GM21529 (cell line): ENCODE data around the gene TRAPPC12.
"Not testable (repeated sequence)": the region's sequence is repeated elsewhere in the genome, so short reads cannot be mapped to it uniquely, and the experiment has no call there.

Experiments used
- ATAC-seq: cut with Tn5 transposase; IDR thresholded peaks from one replicate; pipeline ENCODE4 v1.9.1; 2021; ENCODE audit not compliant: unreplicated experiment

Gene TRAPPC12

DNA sequence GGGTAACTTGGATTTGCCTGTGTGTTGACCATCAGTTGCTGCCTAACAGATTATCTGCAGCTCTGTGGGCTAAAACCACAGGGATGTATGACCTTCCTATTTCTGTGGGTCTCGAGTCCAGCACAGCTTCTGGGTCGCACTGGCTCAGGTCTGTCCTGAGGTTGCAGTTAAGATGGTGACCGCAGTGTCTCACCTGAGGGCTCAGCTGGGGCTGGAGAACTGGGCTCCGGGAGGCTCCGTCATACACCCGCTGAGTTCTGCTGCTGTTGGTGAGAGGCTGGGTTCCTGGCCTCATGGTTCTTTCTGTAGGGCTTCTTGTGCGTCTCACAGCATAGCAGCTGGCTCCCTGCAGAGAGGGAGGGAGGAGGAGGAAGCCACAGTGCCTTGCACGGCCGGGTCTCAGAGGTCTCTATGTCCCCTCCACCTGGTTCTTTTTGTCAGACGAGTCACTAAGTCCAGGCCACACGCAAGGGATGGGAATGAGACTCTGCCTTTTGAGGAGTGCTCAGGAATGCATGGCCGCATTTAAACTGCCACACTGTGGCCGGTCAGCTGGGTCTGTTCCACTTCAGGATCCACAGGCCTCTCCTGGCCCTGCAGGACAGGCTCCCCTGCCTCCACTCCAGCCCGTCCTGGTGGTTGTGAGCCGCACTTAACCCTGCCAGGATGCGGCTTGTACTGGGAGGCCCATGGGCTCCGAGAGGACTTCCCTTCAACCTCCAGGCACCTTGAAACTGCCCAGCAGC, 72.6 kb downstream of the TRAPPC12 start:
- ATAC-seq = no peak

- ATAC-seq = no peak
These were observed 73.9 kb downstream of the TRAPPC12 start for GRCh38 chr2:3453190-3453999.

DNA sequence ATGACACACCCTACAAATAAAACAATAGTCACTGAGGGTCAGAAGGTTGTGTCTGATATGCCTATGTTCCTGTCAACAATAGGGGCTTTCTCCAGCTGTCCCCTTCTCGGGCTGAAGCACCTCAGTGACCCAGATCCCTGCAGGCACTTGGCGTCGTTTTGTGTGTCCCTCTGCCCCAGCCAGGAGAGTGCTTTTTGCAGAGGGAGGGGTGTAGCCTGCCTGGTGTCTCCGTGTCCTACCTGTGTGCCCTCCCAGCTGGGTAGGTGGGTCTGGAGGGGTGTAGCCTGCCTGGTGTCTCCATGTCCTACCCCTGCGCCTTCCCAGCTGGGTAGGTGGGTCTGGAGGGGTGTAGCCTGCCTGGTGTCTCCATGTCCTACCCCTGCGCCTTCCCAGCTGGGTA, 74.5 kb downstream of the TRAPPC12 start:
- not testable (repeated sequence) for ATAC-seq

DNA sequence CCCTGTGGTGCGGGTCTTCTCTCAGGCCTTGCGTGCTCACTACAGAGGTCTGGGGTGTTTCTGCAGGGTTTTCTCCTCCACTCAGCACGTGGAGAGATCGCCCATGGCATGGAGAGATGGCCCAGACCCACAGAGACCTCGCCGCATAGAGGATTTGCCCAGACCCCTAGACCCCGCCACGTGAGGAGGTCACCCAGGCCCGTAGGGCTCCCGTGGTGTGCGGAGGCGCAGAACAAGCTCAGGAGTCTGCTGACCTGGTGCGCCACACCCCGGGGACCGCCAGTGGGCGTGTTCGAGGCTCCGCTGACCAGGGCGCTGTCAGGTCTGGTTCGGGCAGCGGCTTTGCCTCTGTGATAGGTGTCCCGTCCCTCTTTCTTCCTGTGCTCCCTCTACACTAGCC, 75.3 kb downstream of the TRAPPC12 start:
- ATAC-seq = no peak

GRCh38 chr2:3456125-3456524, 76.6 kb downstream of the TRAPPC12 start:
- ATAC-seq = no peak

- ATAC-seq = no peak
These were observed 78.3 kb downstream of the TRAPPC12 start for GRCh38 chr2:3457524-3458395.

GRCh38 chr2:3458396-3459184, 79.1 kb downstream of the TRAPPC12 start:
- no peak for ATAC-seq

DNA sequence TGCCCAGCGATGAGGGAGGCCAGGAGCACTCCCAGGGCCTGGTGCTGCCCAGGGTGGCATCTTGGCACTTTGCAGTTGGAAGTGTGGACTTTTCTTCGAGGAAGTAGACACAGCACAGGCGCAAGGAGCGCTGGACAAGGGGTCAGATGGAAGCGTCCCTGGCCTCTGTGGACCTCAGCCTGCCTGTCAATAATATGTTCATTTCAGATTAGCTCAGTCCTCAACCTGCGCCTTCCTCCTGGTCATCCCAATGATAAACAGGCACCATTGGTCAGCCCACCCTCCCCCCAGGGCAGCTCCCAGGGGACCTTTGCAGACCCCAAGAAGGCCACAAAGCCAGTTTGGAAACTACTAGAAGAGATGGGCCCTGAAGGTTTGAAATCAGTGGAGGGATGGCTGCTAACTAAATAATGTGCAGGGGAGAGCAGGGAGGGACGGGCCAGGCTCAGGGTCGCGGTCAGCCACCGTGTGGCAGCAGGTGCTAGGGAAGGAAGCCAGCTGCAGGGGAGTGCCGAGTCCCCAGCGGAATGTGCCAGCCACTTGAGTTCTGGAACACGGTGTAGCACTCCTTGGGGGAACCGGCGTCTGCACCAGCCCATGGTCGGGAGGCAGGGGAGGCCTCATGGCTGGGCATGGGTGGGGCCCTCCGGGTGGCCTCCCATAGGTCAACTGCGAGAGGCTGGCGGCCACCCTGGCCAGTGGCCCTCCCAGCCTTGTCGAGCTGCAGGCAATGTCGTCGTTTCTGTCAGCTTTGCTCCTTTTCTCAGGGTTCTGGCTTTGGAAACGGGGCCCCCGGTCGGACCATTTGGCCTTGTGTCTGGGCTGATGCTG, 79.9 kb downstream of the TRAPPC12 start:
- no peak for ATAC-seq

DNA sequence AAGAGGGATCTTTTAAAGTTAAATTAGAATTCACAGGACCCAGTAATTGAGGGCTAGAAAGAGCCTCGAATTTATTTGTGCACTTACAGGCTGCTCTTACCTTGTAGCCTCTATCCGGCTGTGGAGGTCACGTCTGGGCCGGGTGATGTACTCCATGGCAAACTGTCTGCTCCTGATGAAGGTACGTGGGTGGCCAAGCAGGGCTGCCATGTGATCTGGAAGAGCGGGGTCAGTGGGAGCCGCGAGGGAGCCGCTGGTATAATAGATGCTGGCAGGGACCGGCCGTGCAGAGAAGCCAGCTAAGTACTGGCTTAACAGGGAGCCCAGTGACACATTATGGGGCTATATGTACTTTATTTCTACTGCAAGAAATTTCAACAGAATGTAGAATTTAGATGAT, 80.7 kb downstream of the TRAPPC12 start:
- ATAC-seq = no peak

DNA sequence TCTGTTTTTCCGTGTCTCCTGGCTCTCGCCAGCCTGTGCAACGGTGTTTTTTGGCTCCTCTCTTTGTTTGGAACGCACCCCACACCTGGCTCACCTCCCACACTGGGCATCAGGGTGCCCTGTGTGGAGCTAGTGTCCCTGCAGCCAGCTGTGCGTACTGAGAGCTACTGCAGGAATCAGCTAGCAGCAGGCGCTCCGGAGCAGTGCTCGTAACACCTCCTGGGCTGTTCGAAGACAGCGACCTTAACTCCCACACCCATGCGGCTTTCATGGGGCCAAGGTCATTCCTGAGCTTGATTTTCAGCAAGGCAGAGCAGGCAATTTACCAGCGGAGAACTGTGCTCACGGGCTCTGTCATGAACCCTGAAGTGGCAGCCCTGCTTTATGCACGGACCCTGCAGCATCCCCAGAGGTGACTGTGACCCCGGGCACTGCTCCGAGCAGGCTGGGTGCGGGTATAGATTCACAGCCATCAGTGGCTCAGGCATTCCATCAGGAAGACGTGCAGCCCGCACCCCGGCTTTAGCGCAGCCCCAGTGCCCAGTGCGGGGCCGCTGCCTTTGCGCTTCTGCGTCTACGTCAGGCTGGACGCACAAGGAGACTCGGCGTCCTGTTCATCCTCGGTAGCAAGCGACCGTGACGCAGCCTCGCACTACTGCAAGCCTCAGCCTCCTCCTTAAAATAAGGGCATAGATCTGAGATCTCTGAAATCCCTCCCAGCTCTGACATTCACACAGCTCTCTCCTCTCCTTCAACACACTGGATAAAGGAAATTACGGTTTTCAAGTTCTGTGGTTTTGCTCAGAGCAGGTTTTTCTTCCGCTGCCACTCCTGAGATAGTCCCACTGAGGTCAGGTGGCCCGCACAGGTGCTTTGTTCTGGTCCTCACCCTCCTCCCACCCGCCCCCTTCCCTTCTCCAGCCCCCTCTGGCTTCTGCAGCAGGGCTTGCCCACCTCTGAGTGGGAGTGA, 81.6 kb downstream of the TRAPPC12 start:
- ATAC-seq = peak; percentile 2

GRCh38 chr2:3461801-3462492, 82.5 kb downstream of the TRAPPC12 start:
- ATAC-seq = peak; percentile 77

DNA sequence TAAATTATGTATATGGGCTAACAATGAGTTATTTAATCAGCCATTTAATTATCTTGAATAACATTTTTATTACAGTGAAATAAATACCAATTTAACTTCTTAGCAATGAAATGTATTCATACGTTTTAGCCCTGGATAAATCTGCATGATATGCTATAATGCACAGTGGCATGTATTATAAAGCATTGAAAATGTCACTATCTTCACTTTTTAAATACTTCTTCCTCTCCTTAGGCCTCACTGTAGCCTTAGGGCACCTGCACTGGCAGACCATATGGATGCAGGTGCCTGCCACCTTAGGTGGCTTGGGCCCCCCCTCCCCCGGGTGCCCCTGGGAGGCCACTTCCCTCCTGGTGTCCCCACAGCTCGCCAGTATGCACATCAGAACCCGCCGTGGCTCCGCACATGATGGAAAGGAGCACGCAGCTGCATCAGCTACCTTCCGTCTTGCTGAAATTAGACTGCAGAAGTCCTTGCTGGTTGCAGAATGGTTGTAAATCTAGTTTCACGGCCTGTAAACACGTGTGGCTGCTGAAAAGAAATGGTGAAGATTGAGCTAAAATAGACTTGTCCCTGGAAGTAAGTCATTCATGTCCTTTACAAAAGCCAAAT, 83.1 kb downstream of the TRAPPC12 start:
- no peak for ATAC-seq

DNA sequence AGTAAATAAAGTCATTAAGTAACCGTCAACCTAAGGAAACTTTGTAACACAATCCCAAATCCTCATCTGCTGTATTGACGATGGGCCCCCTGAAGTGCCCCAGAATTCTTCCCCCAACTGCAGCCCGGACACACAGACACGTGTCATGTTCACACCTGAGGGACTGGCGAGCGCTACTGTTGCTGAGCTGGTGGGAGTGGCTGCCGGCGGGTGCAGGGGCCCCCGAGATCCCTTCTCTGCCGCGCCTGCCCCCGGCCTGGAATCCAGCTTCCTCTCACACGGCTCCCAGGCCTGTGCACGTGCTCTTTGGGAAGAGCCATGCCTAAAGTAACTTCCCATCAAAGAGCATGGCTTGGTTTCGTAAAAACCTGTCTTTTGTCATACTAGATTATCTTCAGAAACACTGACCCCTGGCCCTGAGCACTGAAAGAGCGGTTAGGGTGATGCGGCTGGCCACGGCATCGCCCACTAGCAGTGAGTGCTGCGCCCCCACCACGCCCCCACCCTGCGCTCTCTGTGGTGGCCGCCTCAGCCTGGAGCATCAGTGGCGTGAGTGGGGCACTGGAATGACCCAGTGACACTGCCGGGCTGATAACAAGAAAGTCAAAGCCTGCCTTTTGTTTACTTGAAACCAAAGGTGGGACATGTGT, 83.8 kb downstream of the TRAPPC12 start:
- ATAC-seq = no peak

DNA sequence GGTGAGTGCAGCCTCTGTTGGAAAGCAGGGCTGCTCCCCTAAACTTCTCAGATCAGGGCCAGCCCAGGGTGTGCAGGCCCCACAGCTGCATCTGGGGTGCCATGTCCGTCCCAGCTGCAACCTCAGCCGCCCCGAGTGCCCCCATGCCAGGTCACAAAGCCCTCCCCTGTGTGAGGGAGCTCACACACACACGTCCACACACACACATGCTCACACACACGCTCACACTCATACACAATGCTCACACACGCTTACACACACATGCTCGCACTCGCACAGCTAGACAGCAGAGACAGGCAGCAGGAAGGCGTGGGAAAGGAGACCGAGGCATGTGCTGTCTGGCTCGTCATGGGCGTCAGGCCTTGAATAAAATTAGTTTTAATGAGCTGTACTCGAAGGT, 84.5 kb downstream of the TRAPPC12 start:
- ATAC-seq = no peak

GRCh38 chr2:3464401-3465005, 85.0 kb downstream of the TRAPPC12 start:
- no peak for ATAC-seq

GRCh38 chr2:3465328-3465727, 85.8 kb downstream of the TRAPPC12 start:
- ATAC-seq = no peak
